ENCODE measurements around the gene B3GAT1. TPM values are rescaled to one million over a fixed set of nuclear protein-coding genes. Genes with fewer than 3 reads are reported as not detected.

The B3GAT1 gene
- total RNA-seq, 1 experiment from 2014 or later, result not detected

- DNase-seq (ENCODE audit: low read depth, low spot score) (no peak), ATAC-seq (no peak)
- Histone ChIP-seq H3K4me2 (ENCODE audit: low read length) (no peak overlapping the region), H3K79me2 (ENCODE audit: insufficient read depth, low read length) (no peaks in the 10 kb centered on the region), H3K27me3 (ENCODE audit: insufficient read depth, low read length) (peaks cover 22% of the 10 kb centered on the region; the same call in 1 of the 2 replicates), H3K9me3 (ENCODE audit: control insufficient read depth in 1 of 2, insufficient read depth in 1 of 2, low read depth in 1 of 2, low read length in 2 of 2) (peaks cover 0 to 4% of the 10 kb centered on the region in 2 experiments; a peak in 2 of 4 replicates), H3K9me2 (ENCODE audit: insufficient read depth) (no peaks in the 10 kb centered on the region), H2AFZ (ENCODE audit: low read depth, low read length, poor library complexity, severe bottlenecking) (no peak overlapping the region), H3K4me1 (ENCODE audit: control insufficient read depth in 1 of 2, insufficient read depth in 2 of 2, low read length in 2 of 2) (no peaks in the 10 kb centered on the region), H3K9ac (ENCODE audit: low read length) (no peak overlapping the region), H3K36me3 (ENCODE audit: control insufficient read depth in 1 of 2, insufficient read depth in 2 of 2, low read length in 2 of 2) (no peaks in the 10 kb centered on the region), H3K4me3 (replicated peaks in 1 of 2; ENCODE audit: low read depth in 1 of 2, low read length in 2 of 2) (no peak overlapping the region), H3K27ac (ENCODE audit: low read depth, low read length) (no peak overlapping the region), H4K20me1 (ENCODE audit: insufficient read depth) (no peaks in the 10 kb centered on the region)
- TF ChIP-seq TCF7L2 (IDR thresholded peaks at IDR 0.05; ENCODE audit: borderline replicate concordance, extremely low read depth, insufficient read depth, insufficient read length) (no peak), ZNF274 (IDR thresholded peaks at IDR 0.05; ENCODE audit: low read depth, low read length) (no peak), EGR1 (IDR thresholded peaks at IDR 0.05; ENCODE audit: low read depth) (no peak), ZFX (IDR thresholded peaks at IDR 0.05) (no peak), CBX3 (IDR thresholded peaks at IDR 0.05; ENCODE audit: low read depth) (no peak), POLR2AphosphoS5 (IDR thresholded peaks at IDR 0.05; ENCODE audit: low read depth, low read length) (no peak), RAD21 (IDR thresholded peaks at IDR 0.05; ENCODE audit: low read depth) (no peak), ATF3 (IDR thresholded peaks at IDR 0.05) (no peak), REST (IDR thresholded peaks at IDR 0.05; ENCODE audit: low read depth) (no peak), SP1 (IDR thresholded peaks at IDR 0.05; ENCODE audit: low read depth) (no peak), CEBPB (IDR thresholded peaks at IDR 0.05; ENCODE audit: low read depth) (no peak)
- TF ChIP-seq, protein P1, sequence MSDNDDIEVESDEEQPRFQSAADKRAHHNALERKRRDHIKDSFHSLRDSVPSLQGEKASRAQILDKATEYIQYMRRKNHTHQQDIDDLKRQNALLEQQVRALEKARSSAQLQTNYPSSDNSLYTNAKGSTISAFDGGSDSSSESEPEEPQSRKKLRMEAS (IDR thresholded peaks at IDR 0.05), result no peak
- ChIA-PET POLR2A (no interaction called here), CTCF (no interaction called here), RAD21 (ENCODE audit: low non-redundant PET in 1 of 2, low total read pairs in 2 of 2, uncharacterized antibody in 2 of 2, unreplicated experiment in 2 of 2) (no interaction called here)
- no TSS peak for BruUV-seq (replicated peaks)
- intact Hi-C loops (cut with micrococcal nuclease), result no loop called here
Measured at GRCh38 chr11:134460062-134460561, 48.1 kb upstream of the B3GAT1 start.

All from HCT116 (cell line).